KBM-7 (cell line): ENCODE results near the gene SLC39A7.
A peak's percentile ranks its signal among the peaks of the same experiment; 100 is the strongest.

Source experiments
- DNase-seq: peaks from one replicate; pipeline ENCODE4 v3.0.0-alpha.2; 2015
- in situ Hi-C: fragments of 300-500 bp; cut with MboI; formaldehyde crosslinking; loops from 2 replicates; pipeline ENCODE4 v1.14.3; 2020; ENCODE audit warnings: low sequenced_read_pairs, low pct_unique_long_range_greater_than_20kb, mixed read lengths

The SLC39A7 gene

DNA sequence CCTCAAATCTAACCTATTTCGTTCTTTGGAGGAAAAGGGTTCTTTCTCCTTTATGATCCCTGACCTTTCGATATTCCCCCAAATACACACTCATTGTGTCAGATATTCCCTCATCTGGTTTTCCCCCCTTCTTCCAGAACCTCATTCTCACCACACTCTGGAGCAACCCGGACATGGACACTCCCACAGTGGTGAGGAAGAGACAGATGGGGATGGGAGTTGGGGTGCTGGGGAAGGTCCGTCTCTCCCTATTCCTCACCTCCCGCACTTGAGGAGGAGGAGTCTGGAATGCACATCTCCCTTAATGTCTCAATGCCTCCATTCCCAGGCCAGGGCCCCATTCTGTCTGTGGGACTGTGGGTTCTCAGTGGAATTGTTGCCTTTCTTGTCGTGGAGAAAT, 1.3 kb downstream of the SLC39A7 start:
- in situ Hi-C loops = no loop called here
- DNase-seq = no peak

DNA sequence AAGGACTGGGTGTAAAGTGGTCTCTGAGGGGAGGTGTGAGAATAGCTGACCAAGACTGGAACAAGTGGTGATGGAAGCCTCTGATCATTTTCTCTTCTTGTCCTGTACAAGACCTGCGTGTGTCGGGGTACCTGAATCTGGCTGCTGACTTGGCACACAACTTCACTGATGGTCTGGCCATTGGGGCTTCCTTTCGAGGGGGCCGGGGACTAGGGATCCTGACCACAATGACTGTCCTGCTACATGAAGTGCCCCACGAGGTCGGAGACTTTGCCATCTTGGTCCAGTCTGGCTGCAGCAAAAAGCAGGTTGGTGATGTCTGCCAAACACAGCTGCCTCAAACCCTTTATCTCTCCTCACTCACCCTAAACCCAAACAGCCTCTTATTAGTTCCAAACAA, 2.1 kb downstream of the SLC39A7 start:
- no peak for DNase-seq
- in situ Hi-C loops = no loop called here

DNA sequence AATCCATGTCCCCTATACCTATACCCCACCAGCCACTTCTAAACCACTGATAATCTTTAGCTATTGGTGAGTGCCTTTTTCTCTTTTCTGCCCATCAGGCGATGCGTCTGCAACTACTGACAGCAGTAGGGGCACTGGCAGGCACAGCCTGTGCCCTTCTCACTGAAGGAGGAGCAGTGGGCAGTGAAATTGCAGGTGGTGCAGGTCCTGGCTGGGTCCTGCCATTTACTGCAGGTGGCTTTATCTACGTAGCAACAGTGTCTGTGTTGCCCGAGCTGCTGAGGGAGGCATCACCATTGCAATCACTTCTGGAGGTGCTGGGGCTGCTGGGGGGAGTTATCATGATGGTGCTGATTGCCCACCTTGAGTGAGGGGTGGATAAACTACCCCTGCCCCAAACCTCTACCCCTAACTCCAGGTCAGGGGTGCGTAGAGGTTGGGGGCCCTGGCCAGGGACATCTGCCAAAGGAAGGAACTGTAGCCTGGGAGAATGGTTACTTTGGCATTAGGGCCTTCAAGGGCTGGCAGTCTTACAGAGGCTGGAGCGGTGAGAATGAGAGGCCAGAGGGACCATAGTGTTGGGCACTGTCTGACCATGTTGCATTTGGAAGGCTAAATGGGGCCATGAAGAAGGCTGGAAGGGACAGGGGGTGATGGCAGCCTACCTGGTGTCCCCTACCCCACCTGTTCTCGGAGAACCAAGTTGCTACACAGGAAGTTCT, 2.9 kb downstream of the SLC39A7 start:
- no peak for DNase-seq
- in situ Hi-C loops = no loop called here

- in situ Hi-C loops = no loop called here
- DNase-seq = no peak
Observed at GRCh38 chr6:33204165-33204414, 3.4 kb downstream of the SLC39A7 start.

DNA sequence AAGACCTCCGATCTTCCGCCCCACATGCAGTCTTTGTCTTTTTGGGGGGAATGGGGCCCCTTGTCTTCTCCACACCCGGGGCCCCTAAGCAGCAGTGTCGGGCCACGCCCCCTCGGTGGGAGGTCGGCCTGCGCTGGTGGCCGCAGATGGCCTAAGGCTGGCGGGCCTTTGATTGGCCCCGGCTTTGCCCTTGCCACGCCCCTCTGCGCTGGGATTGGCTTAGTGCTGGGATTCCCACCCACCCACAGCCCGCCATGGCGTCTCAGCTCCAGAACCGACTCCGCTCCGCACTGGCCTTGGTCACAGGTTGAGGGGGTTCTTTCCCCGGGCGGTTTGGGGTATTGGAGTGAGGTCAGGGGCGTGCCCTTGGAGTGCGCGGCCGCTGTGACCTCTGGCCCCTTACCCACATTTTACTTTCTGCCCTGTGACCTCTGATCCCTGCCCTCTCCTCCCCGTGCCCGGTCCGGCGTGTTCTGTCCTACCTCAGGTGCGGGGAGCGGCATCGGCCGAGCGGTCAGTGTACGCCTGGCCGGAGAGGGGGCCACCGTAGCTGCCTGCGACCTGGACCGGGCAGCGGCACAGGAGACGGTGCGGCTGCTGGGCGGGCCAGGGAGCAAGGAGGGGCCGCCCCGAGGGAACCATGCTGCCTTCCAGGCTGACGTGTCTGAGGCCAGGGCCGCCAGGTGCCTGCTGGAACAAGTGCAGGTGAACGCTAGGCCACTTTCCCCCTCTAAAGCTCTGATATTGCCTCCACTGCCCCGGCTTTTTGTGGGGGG, 3.9 kb downstream of the SLC39A7 start, which contains the start of gene HSD17B8:
Gene HSD17B8 (plus strand): TSS at position 241 of the 776 bp plus-strand sequence. CDS start 14 bp downstream, at position 255.
- DNase-seq = peak; percentile 91
- in situ Hi-C loops = no loop called here

DNA sequence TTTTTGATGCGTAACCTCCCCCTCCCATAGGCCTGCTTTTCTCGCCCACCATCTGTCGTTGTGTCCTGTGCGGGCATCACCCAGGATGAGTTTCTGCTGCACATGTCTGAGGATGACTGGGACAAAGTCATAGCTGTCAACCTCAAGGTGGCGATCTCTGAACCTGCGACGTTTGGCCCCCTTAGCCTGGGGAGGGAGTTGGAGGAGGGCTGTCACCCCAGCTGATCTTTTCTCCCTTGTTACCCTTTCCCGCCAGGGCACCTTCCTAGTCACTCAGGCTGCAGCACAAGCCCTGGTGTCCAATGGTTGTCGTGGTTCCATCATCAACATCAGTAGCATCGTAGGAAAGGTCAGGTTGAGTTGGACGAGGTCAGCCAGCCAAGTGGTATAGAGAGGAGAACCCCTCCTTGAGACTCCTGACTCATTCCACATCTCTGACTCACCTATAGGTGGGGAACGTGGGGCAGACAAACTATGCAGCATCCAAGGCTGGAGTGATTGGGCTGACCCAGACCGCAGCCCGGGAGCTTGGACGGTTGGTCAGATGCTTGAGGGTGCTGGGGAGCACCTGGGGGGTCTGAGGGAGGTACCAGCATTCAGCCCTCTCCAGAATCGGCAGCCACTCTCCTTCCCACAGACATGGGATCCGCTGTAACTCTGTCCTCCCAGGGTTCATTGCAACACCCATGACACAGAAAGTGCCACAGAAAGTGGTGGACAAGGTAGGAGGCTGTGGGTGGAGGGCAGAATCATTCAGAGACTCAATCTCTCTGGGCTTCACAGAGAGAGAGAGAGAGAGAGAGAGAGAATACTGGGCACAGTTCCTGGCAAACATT, 4.7 kb downstream of the SLC39A7 start:
- in situ Hi-C loops = no loop called here

GRCh38 chr6:33206027-33206863, 5.6 kb downstream of the SLC39A7 start:
- in situ Hi-C loops = no loop called here
- DNase-seq = no peak

More for the DNA sequence above, 4.7 kb downstream of the SLC39A7 start:
- DNase-seq = peak; percentile 29

- in situ Hi-C loops = no loop called here
- no peak for DNase-seq
Observed at GRCh38 chr6:33206864-33207551, 6.3 kb downstream of the SLC39A7 start.

DNA sequence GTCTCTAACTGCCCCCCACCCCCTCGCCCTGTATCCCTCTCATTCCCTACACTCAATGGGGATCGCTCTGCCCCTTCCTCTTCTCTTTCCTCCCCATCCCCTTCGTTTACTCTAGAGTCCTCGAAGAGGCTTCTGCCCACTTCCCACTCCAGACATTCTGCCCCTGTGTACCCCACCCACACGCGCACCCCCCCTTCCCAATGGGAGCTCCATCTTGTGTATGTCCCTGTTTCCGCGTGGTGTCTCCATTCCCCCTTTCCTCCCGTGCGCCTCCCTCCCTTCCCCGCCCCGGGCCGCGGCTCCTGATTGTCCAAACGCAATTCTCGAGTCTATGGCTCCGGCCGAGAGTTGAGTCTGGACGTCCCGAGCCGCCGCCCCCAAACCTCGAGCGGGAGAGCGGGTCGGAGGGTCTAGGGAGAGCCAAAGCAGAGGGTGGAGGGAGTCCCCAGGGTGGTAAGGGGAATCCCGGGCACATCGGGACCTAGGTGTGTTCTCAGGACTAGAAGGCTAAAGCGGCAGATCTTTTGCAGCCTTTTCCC, 7.0 kb downstream of the SLC39A7 start:
- in situ Hi-C loops = no loop called here
- DNase-seq = no peak

DNA sequence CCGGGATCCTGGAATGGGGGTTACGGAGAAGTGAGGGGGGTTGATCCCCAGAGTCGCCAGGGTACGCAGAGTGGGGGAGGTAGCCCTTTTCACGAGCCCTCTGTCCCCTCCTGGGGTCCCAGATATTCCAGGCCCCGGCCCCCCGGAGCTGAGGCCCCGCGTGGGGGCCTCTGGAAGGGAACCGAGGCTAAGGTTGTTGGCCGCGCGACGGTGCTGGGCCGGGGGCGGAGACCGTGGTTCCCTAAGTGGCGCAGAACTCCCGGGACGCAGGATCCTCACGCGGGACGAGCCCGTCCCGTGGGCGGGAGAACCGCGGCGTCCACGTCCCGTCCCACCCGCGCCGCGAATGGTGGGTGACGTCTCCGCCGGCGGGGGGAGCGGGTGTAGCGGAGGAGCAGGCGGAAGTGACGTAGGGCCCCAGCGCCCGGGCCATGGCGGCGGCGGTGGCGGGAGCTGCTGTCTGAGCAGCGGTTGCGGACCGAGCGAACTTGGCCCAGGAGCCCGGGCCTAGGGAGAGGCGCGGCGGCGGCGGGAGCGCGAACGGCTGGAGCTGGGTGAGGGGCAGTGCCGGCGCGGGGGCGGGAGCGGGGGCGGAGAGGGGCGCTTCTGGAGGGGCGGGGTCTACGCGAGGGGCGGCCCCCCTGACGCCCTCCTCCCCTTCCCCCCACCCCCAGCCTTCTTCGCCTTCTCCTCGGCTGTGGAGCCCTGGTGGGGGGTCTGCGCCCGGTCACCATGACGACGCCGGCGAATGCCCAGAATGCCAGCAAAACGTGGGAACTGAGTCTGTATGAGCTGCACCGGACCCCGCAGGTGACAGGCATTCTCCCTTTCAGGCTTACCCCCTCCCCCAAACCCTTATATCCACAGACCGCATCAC, 7.7 kb downstream of the SLC39A7 start, which contains the start of gene RING1:
Gene RING1 (plus strand): TSS at position 410 of the 877 bp plus-strand sequence. CDS start 323 bp downstream, at position 733.
- peak; percentile 72 for DNase-seq
- in situ Hi-C loops = no loop called here

GRCh38 chr6:33209856-33210255, 9.2 kb downstream of the SLC39A7 start:
- in situ Hi-C loops = no loop called here

DNA sequence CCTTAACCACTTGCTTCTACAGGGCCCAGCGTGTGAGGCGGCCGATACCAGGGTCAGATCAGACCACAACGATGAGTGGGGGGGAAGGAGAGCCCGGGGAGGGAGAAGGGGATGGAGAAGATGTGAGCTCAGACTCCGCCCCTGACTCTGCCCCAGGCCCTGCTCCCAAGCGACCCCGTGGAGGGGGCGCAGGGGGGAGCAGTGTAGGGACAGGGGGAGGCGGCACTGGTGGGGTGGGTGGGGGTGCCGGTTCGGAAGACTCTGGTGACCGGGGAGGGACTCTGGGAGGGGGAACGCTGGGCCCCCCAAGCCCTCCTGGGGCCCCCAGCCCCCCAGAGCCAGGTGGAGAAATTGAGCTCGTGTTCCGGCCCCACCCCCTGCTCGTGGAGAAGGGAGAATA, 10.5 kb downstream of the SLC39A7 start:
- in situ Hi-C loops = no loop called here
- DNase-seq = no peak

More at GRCh38 chr6:33209856-33210255, 9.2 kb downstream of the SLC39A7 start:
- DNase-seq = no peak

DNA sequence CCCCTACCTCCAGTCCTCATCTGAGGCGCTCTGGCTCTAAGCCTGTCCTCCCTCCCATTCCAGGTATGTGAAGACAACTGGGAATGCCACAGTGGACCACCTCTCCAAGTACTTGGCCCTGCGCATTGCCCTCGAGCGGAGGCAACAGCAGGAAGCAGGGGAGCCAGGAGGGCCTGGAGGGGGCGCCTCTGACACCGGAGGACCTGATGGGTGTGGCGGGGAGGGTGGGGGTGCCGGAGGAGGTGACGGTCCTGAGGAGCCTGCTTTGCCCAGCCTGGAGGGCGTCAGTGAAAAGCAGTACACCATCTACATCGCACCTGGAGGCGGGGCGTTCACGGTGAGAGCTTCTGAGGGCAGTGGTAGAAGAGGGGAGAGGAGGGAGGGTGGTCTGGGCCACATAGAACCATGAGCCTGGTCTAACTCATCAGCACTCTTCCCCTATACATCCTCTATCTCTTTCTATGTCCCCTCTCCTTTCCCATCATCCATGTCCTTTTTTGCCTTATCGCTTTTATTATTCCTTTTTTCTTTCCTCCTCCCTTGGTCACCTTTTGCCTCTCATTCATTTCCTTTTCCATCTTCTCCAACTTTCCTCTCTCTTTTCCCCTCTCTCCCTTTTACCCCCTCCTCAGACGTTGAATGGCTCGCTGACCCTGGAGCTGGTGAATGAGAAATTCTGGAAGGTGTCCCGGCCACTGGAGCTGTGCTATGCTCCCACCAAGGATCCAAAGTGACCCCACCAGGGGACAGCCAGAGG, 11.2 kb downstream of the SLC39A7 start:
- DNase-seq = no peak
- in situ Hi-C loops = no loop called here

DNA sequence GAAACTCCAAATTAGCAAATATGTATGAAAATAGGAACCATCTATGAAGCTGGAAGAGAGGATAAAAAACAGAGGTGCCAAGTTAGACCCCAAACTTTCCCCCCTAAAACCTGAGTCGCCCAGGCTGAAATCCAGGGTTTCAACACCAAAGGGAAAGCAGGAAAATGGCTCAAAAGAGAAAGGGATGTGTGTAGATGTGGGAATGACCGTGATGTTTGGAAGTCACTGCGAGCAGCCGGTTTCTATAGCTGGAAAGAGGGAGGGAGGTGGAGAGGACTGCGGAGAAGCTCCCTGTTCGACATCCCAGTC, 12.1 kb downstream of the SLC39A7 start:
- in situ Hi-C loops = no loop called here
- no peak for DNase-seq

GRCh38 chr6:33213166-33213988, 12.7 kb downstream of the SLC39A7 start:
- DNase-seq = peak; percentile 58
- in situ Hi-C loops = no loop called here

DNA sequence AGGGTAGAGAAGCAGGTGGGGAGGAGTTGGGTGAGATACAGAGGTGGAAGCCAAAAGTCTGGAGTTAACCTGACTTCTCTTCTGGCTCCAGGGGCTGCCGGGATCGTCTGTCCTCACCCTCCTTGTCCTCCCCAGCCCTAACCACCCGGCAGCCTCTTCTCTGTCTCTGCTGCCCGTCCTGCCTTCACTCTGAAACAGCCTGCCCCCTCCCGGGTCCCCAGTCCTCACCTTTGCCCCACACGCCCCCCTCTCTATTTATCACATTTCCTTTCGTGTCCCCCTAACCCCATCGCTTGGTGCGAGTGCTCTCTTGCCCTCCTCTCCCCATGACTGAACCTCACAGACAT, 13.3 kb downstream of the SLC39A7 start:
- DNase-seq = no peak
- in situ Hi-C loops = no loop called here
